ENCODE measurements around the gene INKA1. TPM values are rescaled to one million over a fixed set of nuclear protein-coding genes. Genes with fewer than 3 reads are reported as not detected.

Gene INKA1
- total and polyA plus RNA-seq, 2 of the 8 experiments (the other 6 are each of a cell fraction or from before 2014, with no cell fraction given): 1.3 to 4.7 TPM

- H2BK5ac ChIP-seq (ENCODE audit: low read depth, low read length): no peak overlapping the region
- DNase-seq (ENCODE audit: low read depth in 1 of 2, low spot score in 2 of 2) (no peak), FAIRE-seq (no peak)
- H2AK5ac ChIP-seq (ENCODE audit: low read depth, low read length): no peak overlapping the region
- peak overlapping the region; percentile 79; the same call in 1 of the 2 replicates for H4K8ac ChIP-seq (ENCODE audit: extremely low read depth, insufficient read depth, low read length)
- peak overlapping the region; percentile 44 for H3K4ac ChIP-seq (replicated peaks; ENCODE audit: insufficient read length, low read depth, low read length)
- no peak overlapping the region for H2BK20ac ChIP-seq (ENCODE audit: low read length)
- WGBS, 2 experiments (ENCODE audit: extremely low coverage in 1 of 2, insufficient coverage in 1 of 2, insufficient read length in 1 of 2, insufficient replicate concordance in 2 of 2, low coverage in 1 of 2, low lambda C conversion rate in 2 of 2, missing lambda C conversion rate in 1 of 2): 12% methylated on average over 27 of the region's 50 CpGs; no CpG with 5 or more reads in 1 of the 2 experiments
- POLR2A ChIA-PET (ENCODE audit: partially characterized antibody): interaction anchor here (0.9 to 3.3 kb wide), 8 partner anchors 14 to 83 kb away, joined by 3 to 18 read pairs (median 4); partner anchors contain the start of genes AMIGO3 and GMPPB
- no peaks in the 10 kb centered on the region for H3K9me3 ChIP-seq (ENCODE audit: insufficient read depth in 2 of 2, low read depth in 1 of 2, low read length in 1 of 2)
- peak overlapping the region; percentile 75 to 95 (median 86) for H3K4me3 ChIP-seq (ENCODE audit: extremely low read depth in 1 of 4, insufficient read depth in 2 of 4, low read depth in 3 of 4, low read length in 4 of 4)
- H2BK120ac ChIP-seq (replicated peaks; ENCODE audit: low read depth, low read length): no peak overlapping the region
- H3K23ac ChIP-seq (ENCODE audit: insufficient read length): no peak overlapping the region
- peak overlapping the region; percentile 91 to 94 for H3K4me2 ChIP-seq (ENCODE audit: insufficient read depth in 1 of 2, low read depth in 2 of 2, low read length in 2 of 2)
- H3K27me3 ChIP-seq (replicated peaks in 1 of 4; ENCODE audit: control insufficient read depth in 3 of 4, extremely low read depth in 1 of 4, insufficient read depth in 3 of 4, low read length in 3 of 4): peaks cover 0 to 2% (median 0%) of the 10 kb centered on the region in 4 experiments; a peak in 2 of 7 replicates
- peaks cover 8% of the 10 kb centered on the region; the same call in 1 of the 2 replicates for H3K79me1 ChIP-seq (ENCODE audit: low read depth, low read length)
- no peak overlapping the region for H4K5ac ChIP-seq (ENCODE audit: insufficient read length, low read depth, low read length)
- H4K20me1 ChIP-seq (replicated peaks in 1 of 2; ENCODE audit: control insufficient read depth in 1 of 2, insufficient read depth in 2 of 2, low read length in 2 of 2): peaks cover 0 to 6% of the 10 kb centered on the region in 2 experiments
- no peak overlapping the region for H2BK15ac ChIP-seq (ENCODE audit: low read length)
- CTCF ChIA-PET (ENCODE audit: partially characterized antibody): interaction anchor here (0.5 to 3.6 kb wide), 6 partner anchors 9 to 110 kb away, joined by 3 to 20 read pairs (median 4); partner anchors contain the start of gene AMIGO3
- H3K36me3 ChIP-seq (ENCODE audit: control insufficient read depth in 2 of 4, insufficient read depth in 4 of 4, low read length in 3 of 4): peaks cover 0 to 8% (median 3%) of the 10 kb centered on the region in 4 experiments; a peak in 5 of 8 replicates
- H3K56ac ChIP-seq (replicated peaks; ENCODE audit: insufficient read length, low read depth, low read length): no peak overlapping the region
- no peak overlapping the region for H3K14ac ChIP-seq (ENCODE audit: insufficient read length)
- H3K79me2 ChIP-seq (ENCODE audit: control insufficient read depth in 1 of 2, insufficient read depth in 2 of 2, low read length in 2 of 2): peaks cover 0 to 41% of the 10 kb centered on the region in 2 experiments; a peak in 2 of 4 replicates
- H3K27ac ChIP-seq (ENCODE audit: low read depth, low read length): peak overlapping the region; percentile 74
- peaks cover 8% of the 10 kb centered on the region; the same call in 1 of the 2 replicates for H3K23me2 ChIP-seq (ENCODE audit: low read depth, low read length)
- H2BK12ac ChIP-seq (ENCODE audit: low read depth, low read length): no peak overlapping the region
- no peak overlapping the region for H4K91ac ChIP-seq (replicated peaks; ENCODE audit: insufficient read length, low read length)
- H3K18ac ChIP-seq (ENCODE audit: extremely low read depth, low read length): no peak overlapping the region
- H3K4me1 ChIP-seq (replicated peaks in 1 of 4; ENCODE audit: control insufficient read depth in 3 of 4, insufficient read depth in 4 of 4, low read length in 3 of 4): peaks cover 0 to 5% (median 2%) of the 10 kb centered on the region in 4 experiments; a peak in 2 of 7 replicates
- peak overlapping the region; percentile 64; the same call in 1 of the 2 replicates for H2AFZ ChIP-seq (ENCODE audit: low read length)
- H3K9ac ChIP-seq (replicated peaks in 1 of 4; ENCODE audit: extremely low read depth in 1 of 4, low read depth in 3 of 4, low read length in 3 of 4): peak overlapping the region; percentile 75 to 95 (median 84)
- TF ChIP-seq TAF7 (optimal IDR thresholded peaks at IDR 0.05; ENCODE audit: borderline replicate concordance, low read depth, low read length): no peak
- no peak for TF ChIP-seq RNF2 (IDR thresholded peaks at IDR 0.05; ENCODE audit: borderline replicate concordance, low read depth, low read length, missing control alignments, poor library complexity, severe bottlenecking)
- TF ChIP-seq SAP30 (IDR thresholded peaks at IDR 0.05; ENCODE audit: insufficient read depth, insufficient replicate concordance, low read length): peak; percentile 43
- no peak for TF ChIP-seq POU5F1 (IDR thresholded peaks at IDR 0.05; ENCODE audit: low read depth, low read length)
- no peak for TF ChIP-seq JUND (IDR thresholded peaks at IDR 0.05; ENCODE audit: low read length)
- TF ChIP-seq MAX (IDR thresholded peaks at IDR 0.05): peak; percentile 72
- no peak for TF ChIP-seq FOSL1 (IDR thresholded peaks at IDR 0.05; ENCODE audit: insufficient read depth, low read depth, low read length)
- no peak for TF ChIP-seq NRF1 (IDR thresholded peaks at IDR 0.05; ENCODE audit: low read depth, low read length)
- TF ChIP-seq E2F6 (IDR thresholded peaks at IDR 0.05): peak; percentile 51; the same call in 1 of the 2 replicates
These were observed 17.3 kb upstream of the INKA1 start for GRCh38 chr3:49785565-49786356.
